MM.1S (cell line): ENCODE data around the gene GAST.

Experiments
- DNase-seq: peaks from one replicate; pipeline ENCODE4 v3.0.0-alpha.2; 2015
- H2AFZ ChIP-seq: fragments of 300-600 bp; sonication (generic); 2 replicates; pipeline ENCODE4 v1.6.0; 2016; ENCODE audit warnings: antibody characterized with exemption, low read length
- H3F3A ChIP-seq: fragments of 300-600 bp; sonication (generic); 2 replicates; pipeline ENCODE4 v1.6.1; 2016; ENCODE audit warnings: mild to moderate bottlenecking, antibody characterized with exemption, low read length, moderate library complexity, mixed read lengths; ENCODE audit not compliant: insufficient read depth
- H3K27ac ChIP-seq: fragments of 300-600 bp; sonication (generic); 2 replicates; pipeline ENCODE4 v1.5.1; 2016; ENCODE audit warnings: mild to moderate bottlenecking, low read length
- H3K27me3 ChIP-seq: fragments of 300-600 bp; sonication (generic); replicated peaks from 2 replicates; pipeline ENCODE4 v1.6.0; 2016; ENCODE audit warnings: low read length; ENCODE audit not compliant: insufficient read depth
- H3K36me3 ChIP-seq: fragments of 300-600 bp; sonication (generic); replicated peaks from 2 replicates; pipeline ENCODE4 v1.6.1; 2016; ENCODE audit warnings: mild to moderate bottlenecking, low read length, mixed read lengths; ENCODE audit not compliant: insufficient read depth
- H3K4me1 ChIP-seq: fragments of 300-600 bp; sonication (generic); 2 replicates; pipeline ENCODE4 v1.6.1; 2016; ENCODE audit warnings: low read length, mixed read lengths
- H3K4me2 ChIP-seq: fragments of 300-600 bp; sonication (generic); 2 replicates; pipeline ENCODE4 v1.6.0; 2016; ENCODE audit warnings: low read depth, low read length
- H3K4me3 ChIP-seq: fragments of 300-600 bp; sonication (generic); 2 replicates; pipeline ENCODE4 v1.5.1; 2016; ENCODE audit warnings: low read length, mixed read lengths
- H3K79me2 ChIP-seq: fragments of 300-600 bp; sonication (generic); 2 replicates; pipeline ENCODE4 v1.6.1; 2016; ENCODE audit warnings: mixed run types, low read length, mixed read lengths
- H3K9ac ChIP-seq: fragments of 300-600 bp; sonication (generic); 2 replicates; pipeline ENCODE4 v1.6.1; 2016; ENCODE audit warnings: low read length, mixed read lengths
- H3K9me2 ChIP-seq: fragments of 300-600 bp; sonication (generic); replicated peaks from 2 replicates; pipeline ENCODE4 v1.6.1; 2016; ENCODE audit warnings: mild to moderate bottlenecking, low read length, mixed read lengths; ENCODE audit not compliant: insufficient read depth
- H3K9me3 ChIP-seq: fragments of 300-600 bp; sonication (generic); replicated peaks from 2 replicates; pipeline ENCODE4 v1.6.1; 2016; ENCODE audit warnings: mild to moderate bottlenecking, low read length, mixed read lengths; ENCODE audit not compliant: insufficient read depth
- H4K20me1 ChIP-seq: fragments of 300-600 bp; sonication (generic); 2 replicates; pipeline ENCODE4 v1.6.1; 2016; ENCODE audit warnings: mild to moderate bottlenecking, low read length, moderate library complexity, mixed read lengths; ENCODE audit not compliant: insufficient read depth
- EZH2 ChIP-seq: fragments of 300-600 bp; sonication (generic); optimal IDR thresholded peaks from 2 replicates; pipeline ENCODE3; 2017; ENCODE audit warnings: low read depth, mild to moderate bottlenecking, antibody characterized with exemption, low read length, mixed read lengths
- EZH2phosphoT487 ChIP-seq: fragments of 300-600 bp; sonication (generic); IDR thresholded peaks from 2 replicates; pipeline ENCODE4 v1.6.1; 2018; ENCODE audit warnings: antibody characterized with exemption, low read length
- TF ChIP-seq, protein P1 (sequence below): fragments of 300-600 bp; sonication (generic); IDR thresholded peaks from 2 replicates; pipeline ENCODE4 v1.5.1; 2016; ENCODE audit warnings: antibody characterized with exemption, low read length, mixed read lengths

Gene GAST

DNA sequence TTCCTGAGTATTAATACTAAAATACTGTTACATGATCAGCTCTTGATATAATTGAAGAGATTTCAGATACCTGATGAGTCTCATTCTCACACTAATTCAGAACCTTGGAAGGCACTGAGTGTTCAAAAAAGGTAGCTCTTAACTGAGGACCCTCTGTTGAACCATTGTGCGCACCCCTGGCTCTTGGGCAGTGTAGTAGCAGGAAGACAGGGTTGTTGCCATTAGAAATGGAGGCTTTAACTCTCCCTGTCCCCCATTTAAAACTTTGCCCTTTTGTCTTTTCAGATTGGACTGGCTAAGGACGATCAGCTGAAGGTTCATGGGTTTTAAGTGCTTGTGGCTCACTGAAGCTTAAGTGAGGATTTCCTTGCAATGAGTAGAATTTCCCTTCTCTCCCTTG, 21.6 kb upstream of the GAST start:
- Histone ChIP-seq H3K9ac (peak overlapping the region; percentile 100; the same call in 1 of the 2 replicates), H3K27me3 (no peaks in the 10 kb centered on the region), H2AFZ (no peak overlapping the region), H3F3A (peaks cover 67% of the 10 kb centered on the region), H3K4me1 (peaks cover 12% of the 10 kb centered on the region), H3K4me2 (peak overlapping the region; percentile 68; the same call in 1 of the 2 replicates), H3K9me2 (no peaks in the 10 kb centered on the region), H3K9me3 (no peaks in the 10 kb centered on the region), H3K36me3 (peaks cover 37% of the 10 kb centered on the region), H3K79me2 (peaks cover 30% of the 10 kb centered on the region), H3K4me3 (peak overlapping the region; percentile 100), H3K27ac (peak overlapping the region; percentile 99; the same call in 1 of the 2 replicates), H4K20me1 (peaks cover 24% of the 10 kb centered on the region)
- DNase-seq: no peak
- TF ChIP-seq, protein P1, sequence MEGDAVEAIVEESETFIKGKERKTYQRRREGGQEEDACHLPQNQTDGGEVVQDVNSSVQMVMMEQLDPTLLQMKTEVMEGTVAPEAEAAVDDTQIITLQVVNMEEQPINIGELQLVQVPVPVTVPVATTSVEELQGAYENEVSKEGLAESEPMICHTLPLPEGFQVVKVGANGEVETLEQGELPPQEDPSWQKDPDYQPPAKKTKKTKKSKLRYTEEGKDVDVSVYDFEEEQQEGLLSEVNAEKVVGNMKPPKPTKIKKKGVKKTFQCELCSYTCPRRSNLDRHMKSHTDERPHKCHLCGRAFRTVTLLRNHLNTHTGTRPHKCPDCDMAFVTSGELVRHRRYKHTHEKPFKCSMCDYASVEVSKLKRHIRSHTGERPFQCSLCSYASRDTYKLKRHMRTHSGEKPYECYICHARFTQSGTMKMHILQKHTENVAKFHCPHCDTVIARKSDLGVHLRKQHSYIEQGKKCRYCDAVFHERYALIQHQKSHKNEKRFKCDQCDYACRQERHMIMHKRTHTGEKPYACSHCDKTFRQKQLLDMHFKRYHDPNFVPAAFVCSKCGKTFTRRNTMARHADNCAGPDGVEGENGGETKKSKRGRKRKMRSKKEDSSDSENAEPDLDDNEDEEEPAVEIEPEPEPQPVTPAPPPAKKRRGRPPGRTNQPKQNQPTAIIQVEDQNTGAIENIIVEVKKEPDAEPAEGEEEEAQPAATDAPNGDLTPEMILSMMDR: no peak

DNA sequence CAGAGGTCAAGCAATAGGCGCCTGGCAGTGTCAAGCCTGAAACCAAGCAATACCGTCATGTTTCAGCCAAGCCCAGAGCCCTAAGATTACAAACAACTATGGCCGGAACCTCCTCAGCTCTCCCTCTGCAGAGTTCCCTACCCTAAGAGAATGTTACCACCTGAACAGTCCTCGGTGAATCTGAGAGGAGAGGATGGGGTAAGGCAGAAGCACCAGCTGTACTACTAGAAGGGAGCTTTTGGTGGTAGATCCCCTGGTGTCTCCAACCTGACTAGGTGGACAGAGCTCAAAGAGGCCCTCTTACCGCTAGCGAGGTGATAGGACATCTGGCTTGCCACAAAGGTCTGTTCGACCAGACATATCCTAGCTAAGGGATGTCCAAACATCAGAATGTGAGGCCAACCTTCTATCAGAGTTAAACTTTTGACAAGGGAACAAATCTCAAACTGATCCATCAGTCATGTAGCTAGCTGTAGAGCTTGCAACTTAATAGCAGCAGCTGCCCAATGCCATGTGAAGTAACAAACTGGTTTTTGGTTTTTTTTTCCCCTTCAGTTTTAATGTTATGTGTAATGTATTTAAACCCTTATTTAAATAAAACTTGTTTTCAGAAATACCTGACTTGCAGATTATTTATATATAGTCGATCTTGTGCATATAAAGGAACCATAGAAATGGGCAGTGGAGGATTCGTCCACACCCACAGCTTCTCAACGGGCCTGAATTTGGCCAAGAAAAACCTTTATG, 20.9 kb upstream of the GAST start:
- Histone ChIP-seq H2AFZ (no peak overlapping the region), H3K4me1 (peaks cover 16% of the 10 kb centered on the region), H3K9me3 (no peaks in the 10 kb centered on the region), H4K20me1 (peaks cover 24% of the 10 kb centered on the region), H3K4me2 (no peak overlapping the region), H3K79me2 (peaks cover 30% of the 10 kb centered on the region), H3K27me3 (no peaks in the 10 kb centered on the region), H3K27ac (no peak overlapping the region), H3K36me3 (peaks cover 37% of the 10 kb centered on the region), H3F3A (peaks cover 67% of the 10 kb centered on the region), H3K9me2 (no peaks in the 10 kb centered on the region), H3K9ac (no peak overlapping the region), H3K4me3 (no peak overlapping the region)
- TF ChIP-seq EZH2 (no peak), EZH2phosphoT487 (no peak)
- TF ChIP-seq, protein P1: no peak
- no peak for DNase-seq

DNA sequence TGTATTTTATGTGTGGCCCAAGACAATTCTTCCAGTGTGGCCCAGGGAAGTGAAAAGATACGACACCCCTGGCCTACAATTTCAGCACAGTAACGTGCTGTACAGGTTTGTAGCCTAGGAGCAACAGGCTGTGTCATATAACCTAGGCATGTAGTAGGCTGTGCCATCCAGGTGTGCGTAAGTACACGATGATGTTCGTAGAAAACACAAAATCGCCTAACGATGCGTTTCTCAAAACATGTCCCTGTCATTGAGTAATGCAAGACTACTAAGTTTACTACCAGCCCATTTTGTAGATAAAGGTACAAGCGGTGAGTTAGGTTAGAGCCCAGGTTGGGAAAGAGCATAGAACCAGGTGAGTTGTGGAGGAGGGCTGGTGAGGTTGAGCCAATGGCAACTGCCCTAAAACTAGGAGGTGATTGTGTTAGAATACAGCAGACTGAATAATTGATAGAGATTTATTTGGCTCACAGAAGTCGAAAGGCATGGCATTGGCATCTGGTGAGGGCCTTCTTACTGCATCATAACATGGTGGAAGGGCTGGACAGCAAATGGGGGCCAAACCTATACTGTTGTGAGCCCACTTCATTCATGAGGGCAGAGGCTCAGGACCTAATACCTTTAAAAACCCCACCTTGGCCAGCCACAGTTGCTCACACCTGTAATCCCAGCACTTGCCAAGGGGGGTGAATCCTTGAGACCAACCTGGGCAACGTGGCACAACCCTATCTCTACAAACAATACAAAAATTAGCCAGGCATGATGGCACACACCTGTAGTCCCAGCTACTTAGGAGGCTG, 19.2 kb upstream of the GAST start:
- peaks cover 37% of the 10 kb centered on the region for H3K36me3 ChIP-seq
- H3K4me2 ChIP-seq: no peak overlapping the region
- no peaks in the 10 kb centered on the region for H3K27me3 ChIP-seq
- H2AFZ ChIP-seq: no peak overlapping the region
- H3K9me2 ChIP-seq: no peaks in the 10 kb centered on the region
- peaks cover 30% of the 10 kb centered on the region for H3K4me1 ChIP-seq
- TF ChIP-seq, protein P1: no peak
- TF ChIP-seq EZH2phosphoT487: no peak
- TF ChIP-seq EZH2: no peak
- no peaks in the 10 kb centered on the region for H3K9me3 ChIP-seq
- peaks cover 71% of the 10 kb centered on the region for H3F3A ChIP-seq
- no peak overlapping the region for H3K27ac ChIP-seq
- no peak overlapping the region for H3K9ac ChIP-seq
- H3K4me3 ChIP-seq: no peak overlapping the region
- peaks cover 30% of the 10 kb centered on the region for H3K79me2 ChIP-seq
- DNase-seq: no peak
- peaks cover 24% of the 10 kb centered on the region for H4K20me1 ChIP-seq
